GM12891 (cell line): Measurements from ENCODE around the gene UGT2B7. TPM values are rescaled to one million over a fixed set of nuclear protein-coding genes. Genes with fewer than 3 reads are reported as not detected.
"Not testable (repeated sequence)": the region's sequence is repeated elsewhere in the genome, so short reads cannot be mapped to it uniquely, and the experiment has no call there.

Experiments
- DNase-seq: peaks from one replicate; pipeline ENCODE4 v3.0.0; 2011; ENCODE audit warnings: low spot score; ENCODE audit not compliant: insufficient read length
- FAIRE-seq: peaks from 2 replicates; lab custom pipeline; 2011; peaks lifted over from hg19 to GRCh38; lab: Jason Lieb, UNC
- PAX5 ChIP-seq: IDR thresholded peaks from 2 replicates; pipeline ENCODE4 v1.6.1; 2011; ENCODE audit warnings: low read length, moderate library complexity, mild to moderate bottlenecking; ENCODE audit not compliant: insufficient read depth, severe bottlenecking
- POLR2A ChIP-seq: IDR thresholded peaks from 2 replicates; pipeline ENCODE4 v1.6.1; 2011; ENCODE audit warnings: low read depth, low read length, control low read depth
- POLR2AphosphoS5 ChIP-seq: IDR thresholded peaks from 2 replicates; pipeline ENCODE4 v1.6.1; 2011; ENCODE audit warnings: low read depth, low read length, control low read depth
- POU2F2 ChIP-seq: IDR thresholded peaks from 2 replicates; pipeline ENCODE4 v1.6.1; 2011; ENCODE audit warnings: low read depth, mild to moderate bottlenecking, control low read depth, low read length, moderate library complexity
- SPI1 ChIP-seq: IDR thresholded peaks from 2 replicates; pipeline ENCODE4 v1.6.1; 2011; ENCODE audit warnings: low read depth, low read length, control low read depth
- TAF1 ChIP-seq: IDR thresholded peaks from 2 replicates; pipeline ENCODE4 v1.6.1; 2011; ENCODE audit warnings: low read depth, low read length, control low read depth
- polyA plus RNA-seq: library from polyadenylated mRNA; unstranded; fragments of >200 nt; gene quantifications from one replicate; pipeline ENCODE4 v1.2.1, GENCODE V29; 2012; ENCODE audit warnings: low read depth, missing spikeins, inconsistent platforms; ENCODE audit not compliant: missing spikeins

The UGT2B7 gene
- polyA plus RNA-seq = not detected

DNA sequence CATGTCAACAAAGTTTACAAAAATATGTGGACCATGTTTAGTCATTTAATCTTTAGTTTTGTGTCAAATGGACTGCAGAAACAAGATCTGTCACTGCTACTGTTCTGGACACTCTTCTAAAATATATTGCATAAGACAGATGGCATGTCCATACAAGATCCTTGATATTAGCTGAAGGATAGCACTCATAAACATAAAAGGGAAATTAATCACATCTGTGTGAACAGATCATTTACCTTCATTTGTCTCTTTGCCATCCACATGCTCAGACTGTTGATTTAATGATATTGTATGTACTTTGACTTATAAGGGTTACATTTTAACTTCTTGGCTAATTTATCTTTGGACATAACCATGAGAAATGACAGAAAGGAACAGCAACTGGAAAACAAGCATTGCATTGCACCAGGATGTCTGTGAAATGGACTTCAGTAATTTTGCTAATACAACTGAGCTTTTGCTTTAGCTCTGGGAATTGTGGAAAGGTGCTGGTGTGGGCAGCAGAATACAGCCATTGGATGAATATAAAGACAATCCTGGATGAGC is at the start of gene UGT2B7:
UGT2B7 (plus strand) TSS at position 364 of the 546 bp plus-strand sequence; CDS start at position 411, 47 bp downstream.
- FAIRE-seq (no peak), DNase-seq (no peak)
- TF ChIP-seq POLR2A (no peak), POLR2AphosphoS5 (no peak), TAF1 (no peak), SPI1 (no peak)

DNA sequence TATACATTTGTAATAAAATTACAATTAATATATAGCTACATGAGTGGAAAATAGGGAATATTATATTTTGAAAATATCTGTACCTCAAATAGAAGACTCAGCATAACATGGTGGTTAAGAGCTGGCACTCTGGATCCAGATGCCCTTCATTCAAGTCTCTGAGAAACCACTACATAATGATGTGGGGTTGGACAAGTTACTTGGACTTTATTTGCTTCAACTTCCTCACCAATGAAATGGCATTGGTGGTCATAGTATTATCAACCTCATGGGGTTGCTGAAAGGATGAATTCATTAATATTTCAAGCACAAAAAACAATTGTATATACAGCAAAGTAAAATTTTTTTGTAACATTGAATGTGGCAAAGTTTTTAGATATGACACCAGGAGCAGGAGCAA is 46.4 kb upstream of the UGT2B7 start:
- TF ChIP-seq SPI1 (no peak), POLR2A (no peak), POU2F2 (no peak)
- DNase-seq = no peak
- no peak for FAIRE-seq

DNA sequence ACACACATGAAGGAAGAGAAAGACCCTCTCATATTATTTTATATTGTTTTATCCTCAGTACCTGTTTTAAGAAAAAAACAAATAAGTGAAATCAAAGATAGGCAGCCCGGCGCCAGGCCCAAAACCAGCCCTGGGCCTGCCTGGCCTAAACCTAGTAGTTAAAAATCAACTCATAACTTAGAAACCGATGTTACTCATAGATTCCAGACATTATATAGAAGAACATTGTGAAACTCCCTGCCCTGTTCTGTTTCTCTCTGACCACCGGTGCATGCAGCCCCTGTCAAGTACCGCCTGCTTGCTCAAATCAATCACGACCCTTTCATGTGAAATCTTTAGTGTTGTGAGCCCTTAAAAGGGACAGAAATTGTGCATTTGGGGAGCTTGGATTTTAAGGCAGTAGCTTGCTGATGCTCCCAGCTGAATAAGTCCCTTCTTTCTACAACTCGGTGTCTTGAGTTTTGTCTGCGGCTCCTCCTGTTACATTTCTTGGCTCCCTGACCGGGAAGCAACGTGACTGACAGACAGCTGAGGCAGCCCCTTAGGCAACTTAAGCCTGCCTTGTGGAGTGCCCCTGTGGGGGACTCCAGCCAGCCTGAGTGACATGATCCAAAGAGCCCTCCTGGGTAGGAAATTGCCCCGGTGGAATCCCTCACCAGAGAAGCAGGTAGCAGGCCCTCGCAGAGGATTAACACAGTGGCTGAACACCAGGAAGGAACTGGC is 45.3 kb upstream of the UGT2B7 start:
- FAIRE-seq, DNase-seq: not testable (repeated sequence)

DNA sequence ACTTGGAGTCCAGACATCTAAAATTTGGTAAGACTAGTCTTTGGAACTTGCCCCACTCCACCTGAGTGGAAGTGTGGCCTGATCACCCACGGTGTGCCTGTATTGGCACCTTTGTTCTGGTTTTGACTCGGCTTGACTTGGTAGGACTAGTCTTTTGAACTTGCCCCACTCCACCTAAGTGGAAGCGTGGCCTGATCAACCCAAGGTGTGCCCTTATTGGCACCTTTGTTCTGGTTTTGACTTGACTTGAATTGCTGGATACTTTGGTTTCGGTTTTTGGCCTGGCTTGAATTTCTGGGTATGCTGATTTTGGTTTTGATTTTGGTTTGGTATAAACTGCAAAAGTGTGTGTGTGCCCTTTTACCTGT is 44.7 kb upstream of the UGT2B7 start:
- no peak for FAIRE-seq
- DNase-seq = no peak
- no peak for TF ChIP-seq POU2F2
- no peak for TF ChIP-seq POLR2AphosphoS5
- TF ChIP-seq SPI1 = no peak
- TF ChIP-seq TAF1 = no peak
- TF ChIP-seq POLR2A = no peak
- no peak for TF ChIP-seq PAX5

DNA sequence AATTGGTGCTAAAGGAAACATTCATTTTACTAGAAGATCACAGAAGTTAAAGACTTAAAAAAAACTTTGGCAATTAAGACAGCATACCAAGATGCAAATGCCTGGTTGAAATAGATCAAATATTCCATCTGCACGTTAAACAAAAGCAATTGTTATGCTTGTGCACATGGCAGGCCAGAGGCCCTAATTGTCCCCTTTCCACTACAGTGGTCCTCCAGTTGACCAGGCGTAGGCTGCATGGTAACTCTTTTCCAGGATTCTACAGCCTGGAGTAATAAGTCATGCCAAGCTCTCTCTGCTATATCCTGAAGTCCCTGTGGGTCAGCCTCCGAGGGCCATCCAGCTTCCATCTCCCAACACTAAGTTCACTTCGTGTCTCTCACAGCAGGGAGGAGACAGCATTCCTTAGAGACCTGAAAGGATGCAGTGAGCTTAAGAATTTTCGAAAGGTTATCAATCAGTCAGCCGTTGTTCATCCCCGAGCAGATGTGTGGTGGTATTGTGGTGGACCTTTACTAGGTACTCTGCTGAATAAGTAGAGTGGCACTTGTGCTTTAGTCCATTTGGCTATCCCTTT is 42.9 kb upstream of the UGT2B7 start:
- FAIRE-seq = not testable (repeated sequence)

DNA sequence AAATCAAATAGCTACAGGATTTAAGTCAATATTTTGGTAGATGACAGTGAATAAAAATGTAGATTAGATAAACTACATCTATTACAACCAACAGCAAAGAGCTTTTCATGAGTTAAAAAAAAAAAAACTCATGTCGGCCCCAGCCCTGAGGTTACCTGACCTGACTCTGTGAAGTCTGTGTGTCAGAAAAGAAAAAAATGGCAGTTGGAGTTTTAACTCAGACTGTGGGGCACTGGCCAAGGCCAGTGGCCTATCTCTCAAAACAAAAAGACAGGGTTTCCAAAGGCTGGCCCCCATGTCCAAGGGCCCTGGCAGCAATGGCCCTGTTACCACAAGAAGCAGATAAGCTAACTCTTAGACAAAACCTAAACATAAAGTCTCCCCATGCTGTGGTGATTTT is 42.2 kb upstream of the UGT2B7 start:
- not testable (repeated sequence) for DNase-seq, FAIRE-seq

More for the DNA sequence above, 42.9 kb upstream of the UGT2B7 start:
- not testable (repeated sequence) for DNase-seq

DNA sequence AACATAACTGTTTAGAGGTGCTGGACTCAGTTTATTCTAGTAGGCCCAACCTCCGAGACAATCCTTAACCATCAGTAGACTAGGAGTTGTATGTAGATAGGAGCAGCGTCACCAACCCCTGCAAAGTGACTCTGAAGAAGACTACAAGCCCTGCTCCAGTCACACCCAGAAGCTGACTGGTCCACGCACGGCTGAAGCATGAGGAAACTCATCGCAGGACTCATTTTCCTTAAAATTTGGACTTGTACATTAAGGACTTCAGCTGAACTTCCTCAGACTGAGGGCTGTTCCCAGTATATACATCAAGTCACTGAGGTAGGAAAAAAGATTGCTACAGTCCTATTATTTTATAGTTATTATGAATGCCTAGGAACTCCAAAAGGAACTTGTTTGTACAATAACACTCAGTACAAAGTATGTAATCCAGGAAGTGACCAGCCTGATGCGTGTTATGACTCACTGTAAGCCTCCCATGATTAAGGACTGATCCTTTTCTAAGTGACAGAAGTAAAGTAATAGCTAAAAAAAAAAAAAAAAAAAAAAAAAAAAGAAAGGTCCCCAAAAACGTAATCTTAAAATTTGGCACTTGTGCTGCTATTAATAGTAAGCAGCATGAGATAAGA is 41.6 kb upstream of the UGT2B7 start:
- no peak for FAIRE-seq
- no peak for TF ChIP-seq POU2F2
- no peak for TF ChIP-seq PAX5
- no peak for TF ChIP-seq POLR2AphosphoS5
- DNase-seq = no peak

DNA sequence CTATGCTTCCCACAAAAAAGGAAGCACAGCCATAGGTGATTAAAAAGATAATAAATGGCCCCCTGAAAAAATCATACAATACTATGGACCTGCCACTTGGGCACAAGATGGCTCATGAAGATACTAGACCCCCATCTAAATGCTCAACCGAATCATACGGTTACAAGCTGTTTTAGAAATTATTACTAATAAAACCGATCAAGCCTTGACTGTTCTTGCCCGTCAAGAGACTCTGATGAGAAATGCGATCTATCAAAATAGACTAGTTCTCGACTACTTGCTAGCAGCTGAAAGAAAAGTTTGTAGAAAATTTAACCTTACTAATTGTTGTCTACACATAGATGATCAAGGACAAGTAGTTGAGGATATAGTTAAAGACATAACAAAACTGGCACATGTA is 40.1 kb upstream of the UGT2B7 start:
- FAIRE-seq = no peak
- no peak for DNase-seq
- TF ChIP-seq PAX5 (no peak), POU2F2 (no peak), SPI1 (no peak), POLR2A (no peak), POLR2AphosphoS5 (no peak), TAF1 (no peak)

DNA sequence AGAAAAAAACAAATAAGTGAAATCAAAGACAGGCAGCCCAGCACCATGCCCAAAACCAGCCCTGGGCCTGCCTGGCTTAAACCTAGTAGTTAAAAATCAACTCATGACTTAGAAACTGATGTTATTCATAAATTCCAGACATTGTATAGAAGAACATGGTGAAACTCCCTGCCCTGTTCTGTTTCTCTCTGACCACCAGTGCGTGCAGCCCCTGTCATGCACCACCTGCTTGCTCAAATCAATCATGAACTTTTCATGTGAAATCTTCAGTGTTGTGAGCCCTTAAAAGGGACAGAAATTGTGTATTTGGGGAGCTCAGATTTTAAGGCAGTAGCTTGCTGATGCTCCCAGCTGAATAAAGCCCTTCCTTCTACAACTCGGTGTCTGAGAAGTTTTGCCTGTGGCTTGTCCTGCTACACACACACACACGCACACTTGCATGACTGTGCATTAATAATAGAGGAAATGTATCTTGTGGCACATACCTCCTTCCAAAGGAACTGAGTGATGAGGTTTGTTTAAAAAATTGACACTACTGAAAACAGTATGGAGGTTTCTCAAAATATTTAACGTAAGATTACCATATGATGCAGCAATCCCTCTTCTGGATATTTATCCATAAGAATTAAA is 39.2 kb upstream of the UGT2B7 start:
- TF ChIP-seq POLR2A (no peak), SPI1 (0 out of 2 replicates have a peak, but pooled peaks have one; percentile 2)
- FAIRE-seq = no peak
- no peak for DNase-seq

DNA sequence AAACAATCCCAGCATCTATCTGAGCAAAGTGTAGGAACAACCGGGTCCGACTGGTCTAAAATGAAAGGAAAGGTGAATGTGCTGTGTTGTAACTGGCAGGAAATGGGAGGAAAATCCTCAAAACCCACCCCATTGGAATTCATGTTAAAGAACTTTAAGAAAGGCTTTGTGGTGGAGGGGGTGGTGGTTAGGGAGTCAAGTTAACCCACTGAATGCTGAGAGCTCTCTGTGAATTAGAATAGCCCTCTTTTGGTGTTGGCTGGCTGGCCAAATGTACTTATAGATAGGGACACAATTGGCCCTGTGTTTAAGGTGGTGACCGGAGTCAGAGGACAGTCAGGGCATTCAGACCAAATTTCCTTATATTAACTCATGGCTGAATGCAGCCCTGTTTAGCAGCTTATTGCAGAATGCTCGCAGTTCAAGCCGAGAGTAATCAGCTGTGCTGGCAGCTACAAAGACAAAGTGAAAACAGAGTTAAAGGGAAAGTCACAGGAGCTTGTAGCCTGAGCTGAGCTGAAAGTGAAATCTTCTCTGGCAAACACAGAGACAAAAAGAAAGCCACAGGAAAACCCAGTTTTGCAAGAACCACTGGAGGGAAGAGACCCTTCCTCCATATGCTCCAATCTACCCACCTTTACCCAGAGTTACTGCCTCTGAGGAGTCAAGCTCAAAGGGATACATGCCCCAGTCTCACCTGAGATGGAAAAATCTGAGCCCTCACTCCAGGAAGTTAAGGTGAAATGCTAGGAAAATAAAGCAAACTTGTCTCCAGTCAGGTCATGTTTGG is 38.5 kb upstream of the UGT2B7 start:
- no peak for DNase-seq
- TF ChIP-seq POLR2AphosphoS5 (no peak), TAF1 (no peak), PAX5 (no peak), POU2F2 (no peak), POLR2A (no peak), SPI1 (no peak)
- no peak for FAIRE-seq
